ENCODE data around the gene LIMA1.
"Not testable (repeated sequence)": the region's sequence is repeated elsewhere in the genome, so short reads cannot be mapped to it uniquely, and the experiment has no call there.

DNA sequence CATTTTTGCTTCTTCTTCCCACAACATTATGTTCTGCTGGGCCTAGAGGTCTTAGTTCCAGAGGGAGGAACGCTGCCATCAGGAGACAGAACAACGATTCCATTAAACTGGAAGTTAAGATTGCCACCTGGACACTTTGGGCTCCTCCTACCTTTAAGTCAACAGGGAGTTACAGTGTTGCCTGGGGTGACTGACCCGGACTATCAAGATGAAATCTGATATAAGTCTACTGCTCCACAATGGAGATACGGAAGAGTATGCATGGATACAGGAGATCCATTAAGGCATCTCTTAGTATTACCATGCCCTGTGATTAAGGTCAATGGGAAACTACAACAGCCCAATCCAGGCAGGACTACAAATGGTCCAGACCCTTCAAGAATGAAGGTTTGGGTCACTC lies 41.5 kb upstream of the LIMA1 start:
- not testable (repeated sequence) for TF ChIP-seq BACH2 (CRISPR knock-in tag; IDR thresholded peaks at IDR 0.05; ENCODE audit: borderline replicate concordance); ZFP3 (CRISPR knock-in tag; IDR thresholded peaks at IDR 0.05); ZFP30 (CRISPR knock-in tag; IDR thresholded peaks at IDR 0.05); ISL1 (CRISPR knock-in tag; IDR thresholded peaks at IDR 0.05); ARNTL (CRISPR knock-in tag; IDR thresholded peaks at IDR 0.05; ENCODE audit: borderline replicate concordance, low read depth); TOX (CRISPR knock-in tag; IDR thresholded peaks at IDR 0.05; ENCODE audit: borderline replicate concordance); GLIS3 (CRISPR knock-in tag; IDR thresholded peaks at IDR 0.05)
- TF ChIP-seq, protein P1, sequence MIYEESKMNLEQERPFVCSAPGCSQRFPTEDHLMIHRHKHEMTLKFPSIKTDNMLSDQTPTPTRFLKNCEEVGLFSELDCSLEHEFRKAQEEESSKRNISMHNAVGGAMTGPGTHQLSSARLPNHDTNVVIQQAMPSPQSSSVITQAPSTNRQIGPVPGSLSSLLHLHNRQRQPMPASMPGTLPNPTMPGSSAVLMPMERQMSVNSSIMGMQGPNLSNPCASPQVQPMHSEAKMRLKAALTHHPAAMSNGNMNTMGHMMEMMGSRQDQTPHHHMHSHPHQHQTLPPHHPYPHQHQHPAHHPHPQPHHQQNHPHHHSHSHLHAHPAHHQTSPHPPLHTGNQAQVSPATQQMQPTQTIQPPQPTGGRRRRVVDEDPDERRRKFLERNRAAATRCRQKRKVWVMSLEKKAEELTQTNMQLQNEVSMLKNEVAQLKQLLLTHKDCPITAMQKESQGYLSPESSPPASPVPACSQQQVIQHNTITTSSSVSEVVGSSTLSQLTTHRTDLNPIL (CRISPR knock-in tag; IDR thresholded peaks at IDR 0.05; ENCODE audit: low read depth): not testable (repeated sequence)
- TF ChIP-seq, protein P2, sequence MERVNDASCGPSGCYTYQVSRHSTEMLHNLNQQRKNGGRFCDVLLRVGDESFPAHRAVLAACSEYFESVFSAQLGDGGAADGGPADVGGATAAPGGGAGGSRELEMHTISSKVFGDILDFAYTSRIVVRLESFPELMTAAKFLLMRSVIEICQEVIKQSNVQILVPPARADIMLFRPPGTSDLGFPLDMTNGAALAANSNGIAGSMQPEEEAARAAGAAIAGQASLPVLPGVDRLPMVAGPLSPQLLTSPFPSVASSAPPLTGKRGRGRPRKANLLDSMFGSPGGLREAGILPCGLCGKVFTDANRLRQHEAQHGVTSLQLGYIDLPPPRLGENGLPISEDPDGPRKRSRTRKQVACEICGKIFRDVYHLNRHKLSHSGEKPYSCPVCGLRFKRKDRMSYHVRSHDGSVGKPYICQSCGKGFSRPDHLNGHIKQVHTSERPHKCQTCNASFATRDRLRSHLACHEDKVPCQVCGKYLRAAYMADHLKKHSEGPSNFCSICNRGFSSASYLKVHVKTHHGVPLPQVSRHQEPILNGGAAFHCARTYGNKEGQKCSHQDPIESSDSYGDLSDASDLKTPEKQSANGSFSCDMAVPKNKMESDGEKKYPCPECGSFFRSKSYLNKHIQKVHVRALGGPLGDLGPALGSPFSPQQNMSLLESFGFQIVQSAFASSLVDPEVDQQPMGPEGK (CRISPR knock-in tag; IDR thresholded peaks at IDR 0.05; ENCODE audit: borderline replicate concordance): not testable (repeated sequence)
